Bronchial epithelial cell (primary cell): ENCODE results near the gene SRRM3. TPM values are rescaled to one million over a fixed set of nuclear protein-coding genes. Genes with fewer than 3 reads are reported as not detected.
A peak's percentile ranks its signal among the peaks of the same experiment; 100 is the strongest.
"Not testable (repeated sequence)": the region's sequence is repeated elsewhere in the genome, so short reads cannot be mapped to it uniquely, and the experiment has no call there.

Experiments
- DNase-seq: peaks from one replicate; pipeline ENCODE4 v3.0.0-alpha.2; 2010; ENCODE audit warnings: low read depth
- FAIRE-seq: peaks from 2 replicates; lab custom pipeline; 2011; peaks lifted over from hg19 to GRCh38; lab: Jason Lieb, UNC
- H3K27me3 ChIP-seq: 2 replicates; pipeline ENCODE4 v1.5.1; 2011; ENCODE audit warnings: low read length; ENCODE audit not compliant: control insufficient read depth, insufficient read depth
- H3K36me3 ChIP-seq: 2 replicates; pipeline ENCODE4 v1.5.1; 2011; ENCODE audit warnings: low read length; ENCODE audit not compliant: control insufficient read depth, insufficient read depth
- H3K4me3 ChIP-seq: 2 replicates; pipeline ENCODE4 v1.5.1; 2011; ENCODE audit warnings: mild to moderate bottlenecking, low read depth, low read length, control low read depth
- CTCF ChIP-seq: IDR thresholded peaks from 2 replicates; pipeline ENCODE4 v1.5.1; 2011; ENCODE audit warnings: mild to moderate bottlenecking, moderate library complexity, low read length, control low read depth, inconsistent platforms; ENCODE audit not compliant: insufficient read depth, severe bottlenecking
- total RNA-seq: library from RNA; depleted of rRNA; stranded (reverse); fragments of >200 nt; gene quantifications from 2 replicates; pipeline ENCODE4 v1.2.1, GENCODE V29; 2014

The SRRM3 gene
- total RNA-seq, 1 donor from 2014 or later: 0.26 TPM

GRCh38 chr7:76281706-76282343 is 80.1 kb downstream of the SRRM3 start:
- FAIRE-seq: no peak
- H3K36me3 ChIP-seq: no peaks in the 10 kb centered on the region
- no peak for TF ChIP-seq CTCF
- DNase-seq: no peak
- peaks cover 17% of the 10 kb centered on the region for H3K27me3 ChIP-seq
- peak overlapping the region; percentile 18 for H3K4me3 ChIP-seq

GRCh38 chr7:76282344-76283253 is 80.9 kb downstream of the SRRM3 start:
- FAIRE-seq: no peak
- TF ChIP-seq CTCF: no peak
- DNase-seq: no peak
- peak overlapping the region; percentile 23 for H3K4me3 ChIP-seq
- peaks cover 17% of the 10 kb centered on the region for H3K27me3 ChIP-seq
- no peaks in the 10 kb centered on the region for H3K36me3 ChIP-seq

- Histone ChIP-seq H3K4me3 (no peak overlapping the region), H3K27me3 (peaks cover 17% of the 10 kb centered on the region), H3K36me3 (no peaks in the 10 kb centered on the region)
- DNase-seq (no peak), FAIRE-seq (no peak)
- TF ChIP-seq CTCF: no peak
Observed at GRCh38 chr7:76283254-76284159, 81.8 kb downstream of the SRRM3 start.

- H3K27me3 ChIP-seq: peaks cover 14% of the 10 kb centered on the region
- no peak for TF ChIP-seq CTCF
- no peak overlapping the region for H3K4me3 ChIP-seq
- no peak for DNase-seq
- FAIRE-seq: peak; percentile 73
- no peaks in the 10 kb centered on the region for H3K36me3 ChIP-seq
Observed at GRCh38 chr7:76285604-76286374, 84.1 kb downstream of the SRRM3 start.

GRCh38 chr7:76286842-76287403 is 85.2 kb downstream of the SRRM3 start:
- Histone ChIP-seq H3K4me3 (no peak overlapping the region), H3K27me3 (peaks cover 5% of the 10 kb centered on the region), H3K36me3 (no peaks in the 10 kb centered on the region)
- no peak for FAIRE-seq
- TF ChIP-seq CTCF: no peak
- DNase-seq: no peak

DNA sequence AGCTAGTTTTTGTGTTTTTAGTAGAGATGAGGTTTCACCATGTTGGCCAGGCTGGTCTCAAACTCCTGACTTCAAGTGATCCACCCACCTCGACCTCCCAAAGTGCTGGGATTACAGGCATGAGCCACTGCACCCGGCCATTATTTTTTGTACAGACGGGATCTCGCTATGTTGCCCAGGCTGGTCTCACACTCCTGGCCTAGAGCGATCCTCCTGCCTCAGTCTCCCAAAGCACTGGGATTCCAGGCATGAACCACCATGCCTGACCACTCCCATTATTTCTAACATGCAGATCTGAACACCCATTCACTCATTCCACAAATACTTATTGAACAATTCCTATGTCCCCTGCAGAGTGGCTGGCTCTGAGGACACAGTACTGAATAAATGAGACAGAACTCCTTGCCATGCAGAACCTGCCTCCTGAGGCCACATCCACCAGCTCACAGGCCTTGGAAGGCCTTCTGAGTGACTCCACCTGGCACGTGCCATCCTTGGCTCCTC is 89.2 kb downstream of the SRRM3 start:
- not testable (repeated sequence) for H3K27me3 ChIP-seq, FAIRE-seq, H3K36me3 ChIP-seq, H3K4me3 ChIP-seq, DNase-seq
